Stimulated activated CD4-positive, alpha-beta T cell treated with anti-CD3 and anti-CD28 coated beads, Interleukin-1b, Interleukin-23, amount 100 ng/mL, for 24 hours (primary cell): ENCODE measurements around the gene FANCC.

Experiments used
- DNase-seq, 4 experiments: peaks; one replicate each; pipeline ENCODE4 v3.0.0-alpha.2; 2020; ENCODE audit warnings: low read depth in 4 of 4, low spot score in 1 of 4

The FANCC gene, protein sequence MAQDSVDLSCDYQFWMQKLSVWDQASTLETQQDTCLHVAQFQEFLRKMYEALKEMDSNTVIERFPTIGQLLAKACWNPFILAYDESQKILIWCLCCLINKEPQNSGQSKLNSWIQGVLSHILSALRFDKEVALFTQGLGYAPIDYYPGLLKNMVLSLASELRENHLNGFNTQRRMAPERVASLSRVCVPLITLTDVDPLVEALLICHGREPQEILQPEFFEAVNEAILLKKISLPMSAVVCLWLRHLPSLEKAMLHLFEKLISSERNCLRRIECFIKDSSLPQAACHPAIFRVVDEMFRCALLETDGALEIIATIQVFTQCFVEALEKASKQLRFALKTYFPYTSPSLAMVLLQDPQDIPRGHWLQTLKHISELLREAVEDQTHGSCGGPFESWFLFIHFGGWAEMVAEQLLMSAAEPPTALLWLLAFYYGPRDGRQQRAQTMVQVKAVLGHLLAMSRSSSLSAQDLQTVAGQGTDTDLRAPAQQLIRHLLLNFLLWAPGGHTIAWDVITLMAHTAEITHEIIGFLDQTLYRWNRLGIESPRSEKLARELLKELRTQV

DNA sequence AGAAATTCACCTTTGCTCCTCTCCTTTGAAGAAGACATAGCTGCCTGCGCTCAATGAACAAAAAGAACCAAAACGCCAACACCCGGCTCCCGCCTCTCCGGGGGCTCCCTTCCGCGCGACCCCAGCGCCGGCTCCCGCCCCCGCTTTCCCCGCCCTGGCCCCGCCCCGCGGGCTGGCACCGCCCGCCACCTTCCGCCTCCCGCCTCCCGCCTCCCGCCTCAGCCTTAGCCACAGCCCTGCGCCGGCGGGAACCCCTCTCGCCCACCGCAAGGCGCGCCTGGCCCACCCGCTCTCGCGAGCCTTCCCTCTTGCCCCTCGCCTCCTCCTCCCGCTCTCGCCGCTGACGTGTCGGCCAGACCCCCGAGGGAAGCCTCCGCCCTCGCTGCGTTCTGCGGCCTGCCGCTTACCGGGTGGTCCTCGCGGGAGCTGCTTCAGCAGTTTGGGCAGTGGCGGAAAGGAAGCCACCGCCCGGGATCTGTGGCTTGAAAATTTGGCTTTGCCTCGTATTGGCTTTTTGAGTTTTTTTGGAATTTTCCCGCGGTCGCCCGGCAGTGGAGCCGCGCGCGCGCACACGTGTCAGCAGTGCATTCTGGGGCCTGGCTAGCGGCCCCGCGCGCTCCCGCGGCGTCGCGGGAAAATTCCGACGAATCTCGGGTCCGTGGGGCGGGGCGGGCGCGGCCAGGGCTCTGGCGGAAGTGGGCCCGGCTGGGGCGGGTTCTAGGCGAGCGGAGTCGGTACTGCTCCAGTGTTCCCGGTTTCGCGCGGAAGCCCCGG is at the start of gene FANCC:
Gene FANCC, minus strand, starts transcription at position 591 of the 774 bp plus-strand sequence. CDS start 68,418 bp downstream, outside the sequence.
- DNase-seq, result peak; percentile 71 to 87 (median 79)

DNA sequence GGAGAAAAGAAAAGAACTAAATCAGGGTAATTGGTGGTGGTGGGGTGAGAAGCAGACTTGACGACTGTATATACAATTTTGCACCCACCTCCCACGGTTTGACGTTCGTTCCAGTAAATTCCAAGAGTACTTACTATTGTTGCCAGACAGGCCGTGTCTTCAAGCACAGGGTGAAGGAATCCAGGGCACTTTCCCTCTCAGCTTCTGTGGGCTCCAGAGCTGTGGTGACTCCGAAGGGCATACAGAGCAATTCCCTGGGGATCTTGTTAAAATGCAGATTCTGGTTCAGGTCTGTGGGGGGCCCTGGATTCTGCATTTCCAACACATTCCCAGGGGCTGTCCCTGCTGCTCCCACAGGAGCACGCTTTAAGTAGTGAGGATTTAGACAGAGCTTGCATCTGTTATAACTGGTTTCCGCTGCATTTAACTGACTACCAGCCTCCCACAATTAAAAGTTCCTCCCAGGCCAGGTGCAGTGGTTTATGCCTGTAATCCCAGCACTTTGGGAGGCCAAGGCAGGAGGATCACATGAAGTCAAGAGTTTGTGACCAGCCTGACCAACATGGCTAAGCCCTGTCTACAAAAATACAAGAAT is 49.3 kb upstream of the FANCC start:
- no peak for DNase-seq

DNA sequence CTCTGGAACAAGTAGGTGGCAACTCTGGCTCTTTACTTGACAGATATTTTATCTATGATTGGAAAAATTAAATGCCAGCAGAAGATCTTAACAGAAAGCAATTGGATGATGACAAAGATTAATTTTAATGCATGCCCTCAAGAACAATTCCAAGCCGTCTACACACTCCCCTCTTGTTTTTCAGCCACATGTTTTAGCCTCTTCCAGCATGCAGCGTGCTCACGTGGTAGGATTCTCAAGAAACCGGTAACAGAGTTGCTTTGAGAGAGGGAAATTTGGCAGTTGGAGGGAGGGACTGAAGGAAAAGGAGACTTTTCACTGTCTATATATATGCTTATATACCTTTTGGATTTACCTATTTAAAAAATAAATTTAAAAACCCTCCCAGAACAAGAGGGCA is 48.3 kb upstream of the FANCC start:
- DNase-seq, result no peak

DNA sequence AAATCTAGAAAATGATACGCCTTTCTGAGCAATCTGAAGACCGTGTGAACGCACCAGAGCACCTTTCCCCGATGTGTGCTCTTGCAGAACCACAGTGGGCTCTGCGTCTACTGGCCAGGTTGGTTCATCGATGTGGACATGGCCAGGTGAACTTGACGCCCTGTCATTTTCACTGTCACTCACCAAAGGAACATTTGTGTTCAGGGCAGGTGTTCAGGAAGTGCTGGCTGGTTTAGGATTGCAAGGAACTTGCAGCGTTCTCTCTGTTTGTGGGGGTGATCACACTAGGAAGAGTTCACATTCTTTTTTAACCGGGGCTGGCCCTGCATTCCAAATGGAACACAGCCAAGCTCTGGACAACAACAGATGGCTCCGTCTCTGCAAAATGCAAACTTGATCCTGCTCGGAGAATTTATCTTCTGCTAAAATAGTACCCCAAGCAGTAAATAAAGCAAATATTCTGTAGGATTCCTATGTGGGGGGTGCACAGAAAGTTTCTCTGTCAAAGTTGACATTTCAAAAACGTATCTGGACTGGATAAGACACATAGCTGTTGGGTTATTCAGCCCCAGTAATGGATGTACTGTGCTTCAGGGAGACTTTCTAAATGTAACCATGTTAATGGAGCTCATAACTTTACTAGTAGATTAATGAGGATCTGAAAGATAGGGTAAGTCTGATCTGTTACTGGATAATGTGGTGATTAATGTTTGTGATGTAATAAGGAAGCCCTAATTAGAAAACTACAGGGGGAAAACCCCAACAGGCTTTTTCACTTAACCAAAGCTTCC is 45.7 kb upstream of the FANCC start:
- DNase-seq, result no peak

DNA sequence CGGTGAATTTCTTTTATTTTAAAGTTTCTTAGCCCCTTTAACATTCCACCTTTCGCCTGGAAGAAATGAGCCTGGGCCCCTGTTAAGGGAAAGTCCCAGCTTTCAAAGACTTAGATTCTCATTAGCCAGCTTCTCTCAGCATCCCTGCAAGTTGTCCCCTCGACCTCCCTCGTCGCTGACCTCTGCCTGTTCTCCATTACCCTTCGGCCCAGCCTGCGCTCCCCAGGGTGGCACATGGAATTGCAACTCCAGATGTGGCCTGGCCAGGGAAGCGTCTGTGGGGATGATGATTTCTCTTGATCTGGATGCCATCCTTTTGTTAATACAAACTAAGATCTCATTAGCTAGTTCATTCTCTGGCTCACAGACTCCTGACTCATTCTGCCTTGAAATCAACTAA is 43.4 kb upstream of the FANCC start:
- DNase-seq, result no peak

DNA sequence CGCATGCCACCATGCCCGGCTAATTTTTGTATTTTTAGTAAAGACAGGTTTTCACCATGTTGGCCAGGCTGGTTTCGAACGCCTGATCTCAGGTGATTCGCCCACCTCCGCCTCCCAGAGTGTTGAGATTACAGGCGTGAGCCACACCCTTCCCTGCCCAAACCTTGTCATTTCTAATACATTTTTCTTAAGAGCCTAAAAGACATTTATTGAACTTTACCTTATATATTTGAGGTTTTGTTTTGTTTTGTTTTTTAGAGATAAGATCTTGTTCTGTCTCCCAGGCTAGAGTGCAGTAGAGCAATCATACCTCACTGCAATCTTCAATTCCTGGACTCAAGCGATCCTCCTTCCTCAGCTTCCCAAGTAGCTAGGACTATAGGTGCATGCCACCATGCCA is 39.8 kb upstream of the FANCC start:
- no peak for DNase-seq

DNA sequence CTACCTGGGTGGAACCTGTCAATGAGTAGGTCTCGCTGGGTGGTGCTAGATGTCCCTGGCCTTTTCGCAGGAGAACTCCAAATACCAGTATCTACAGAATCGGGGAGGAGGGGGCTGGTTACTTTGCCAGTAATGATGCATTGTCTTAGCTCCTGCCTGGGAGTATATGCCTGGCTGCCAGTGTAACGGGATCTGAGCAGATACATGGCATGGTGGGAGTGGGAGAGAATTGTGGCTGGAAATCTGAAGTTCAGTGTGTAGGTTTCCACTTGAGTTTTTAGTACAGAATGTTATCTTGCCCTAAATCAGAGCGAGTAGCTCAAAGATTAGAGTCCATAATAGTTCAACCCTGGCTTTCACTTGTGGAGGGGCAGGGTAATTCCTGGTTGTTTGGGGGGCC is 38.0 kb upstream of the FANCC start:
- no peak for DNase-seq

DNA sequence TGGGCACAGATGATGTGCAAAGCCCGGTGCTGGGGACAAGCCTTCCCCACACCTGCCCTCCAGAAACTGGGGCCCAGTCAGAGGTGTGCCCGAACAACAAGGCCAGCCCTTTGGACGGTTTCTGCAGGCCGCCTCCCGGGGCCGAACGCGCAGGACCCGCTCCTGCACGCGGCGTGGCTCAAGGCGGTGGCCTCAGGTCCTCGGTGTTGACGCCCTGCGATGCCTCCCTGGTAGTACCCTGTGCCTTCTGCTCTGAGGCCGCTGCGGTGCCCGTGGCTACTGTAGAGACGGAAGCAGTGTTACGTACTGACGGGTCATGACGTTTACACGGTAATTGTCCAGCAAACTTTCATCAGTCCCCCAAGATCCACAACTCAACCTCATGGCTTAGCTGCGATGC is 33.5 kb upstream of the FANCC start:
- DNase-seq, result no peak

DNA sequence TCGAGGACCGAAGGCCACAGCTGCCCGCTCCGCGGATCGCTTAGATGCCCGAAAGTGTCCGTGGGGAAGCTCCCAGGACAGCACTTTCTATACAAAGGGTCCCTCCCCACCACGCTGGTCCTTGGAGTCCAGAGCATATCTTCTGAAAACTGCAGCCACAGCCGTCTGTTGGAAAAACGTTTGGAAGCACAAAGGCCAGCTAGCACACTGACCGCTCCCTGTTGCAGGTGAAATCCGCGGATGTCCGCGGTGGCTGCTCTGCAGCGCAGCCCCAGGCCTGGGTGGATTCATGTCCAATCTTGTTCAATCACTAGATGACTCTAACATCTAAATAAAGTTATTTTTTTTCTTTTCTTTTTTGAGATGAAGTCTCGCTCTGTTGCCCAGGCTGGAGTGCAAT is 32.8 kb upstream of the FANCC start:
- DNase-seq, result no peak

DNA sequence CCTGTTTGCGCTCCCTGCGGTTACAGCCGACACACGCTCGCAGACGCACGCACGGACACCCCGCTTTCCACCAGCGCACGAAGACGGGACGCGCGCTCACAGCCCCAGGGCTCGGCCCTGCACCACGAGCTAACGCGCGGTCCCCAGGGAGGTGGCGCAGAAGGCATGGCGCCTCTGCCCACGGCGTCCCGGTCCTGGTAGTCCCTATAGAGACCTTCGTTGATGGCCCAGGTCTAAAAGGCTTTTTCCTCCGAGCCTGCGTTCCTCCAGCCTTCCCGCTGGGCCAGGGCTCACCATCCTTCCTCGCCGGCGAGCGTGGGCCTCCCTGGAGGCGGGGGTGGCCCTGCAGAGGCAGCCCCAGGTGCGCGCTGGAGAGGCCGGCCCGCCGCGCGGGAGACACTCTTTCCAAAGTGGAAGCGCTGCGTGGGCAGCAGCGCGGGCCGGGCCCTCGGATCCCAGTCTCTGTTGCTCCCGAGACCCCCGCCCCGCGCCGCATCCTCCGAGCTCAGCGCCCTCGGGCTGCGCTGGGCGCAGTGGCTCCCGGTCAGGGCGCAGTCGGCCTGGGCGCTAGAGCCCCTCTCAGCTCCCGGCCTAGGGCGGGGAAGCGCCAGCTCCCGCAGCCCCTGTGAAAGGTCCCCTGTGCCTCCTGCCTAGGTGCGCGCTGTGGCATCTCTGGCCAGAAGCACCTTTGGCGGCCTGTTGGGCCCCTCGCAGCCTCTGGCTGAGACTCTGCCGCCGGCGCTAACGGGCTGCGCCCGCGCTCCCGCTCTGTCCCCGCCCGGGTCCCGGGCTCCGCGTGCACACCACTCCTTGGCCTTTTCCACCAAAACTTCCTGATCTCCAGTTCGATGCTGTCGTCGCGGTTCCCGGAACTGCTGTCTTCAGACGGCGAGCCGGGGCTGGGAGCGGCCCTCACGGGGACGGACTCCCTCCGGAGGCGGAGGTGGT is 31.9 kb upstream of the FANCC start:
- no peak for DNase-seq

DNA sequence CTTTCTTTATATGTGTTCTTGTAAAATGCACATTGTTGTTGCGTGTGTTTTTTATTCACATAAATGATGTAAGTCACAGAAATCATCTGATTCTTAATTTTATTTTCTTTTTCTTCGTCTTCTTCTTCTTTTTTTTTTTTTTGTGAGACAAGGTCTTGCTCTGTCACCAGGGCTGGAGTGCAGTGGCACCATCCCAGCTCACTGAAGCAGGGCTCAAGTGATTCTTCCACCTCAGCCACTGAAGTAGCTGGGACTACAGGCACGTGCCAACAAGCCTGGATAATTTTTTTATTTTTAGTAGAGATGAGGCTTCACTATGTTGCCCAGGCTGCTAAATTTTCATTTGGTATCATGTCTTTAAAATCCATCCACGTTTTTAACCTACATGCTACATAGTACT is 28.5 kb upstream of the FANCC start:
- DNase-seq, result no peak

DNA sequence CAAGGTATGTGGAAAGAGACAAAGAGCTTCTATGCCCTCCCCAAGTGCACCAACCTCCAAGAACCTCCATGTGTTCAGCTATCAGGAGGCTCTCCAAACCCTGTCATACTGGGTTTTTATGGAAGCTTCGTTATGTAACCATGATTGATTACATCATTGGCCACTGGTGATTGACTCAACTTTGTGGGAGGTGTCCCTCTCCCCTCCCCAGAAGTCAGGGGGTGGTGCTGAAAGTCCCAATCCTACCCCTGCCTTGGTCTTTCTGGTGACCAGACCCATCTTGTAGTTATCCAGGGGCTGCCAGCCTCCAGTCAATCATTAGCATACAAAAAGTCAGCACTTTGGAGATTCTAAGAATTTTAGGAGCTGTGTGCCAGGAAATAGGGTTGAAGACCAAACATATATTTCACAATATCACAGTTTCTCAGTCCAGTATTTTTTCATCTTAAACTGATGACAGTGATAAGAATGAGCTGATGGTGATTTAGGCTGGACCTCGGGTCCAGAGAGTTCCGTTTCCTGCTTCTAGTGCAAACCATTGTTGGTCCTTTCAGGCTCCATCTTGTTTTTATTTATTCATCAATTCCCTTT is 27.3 kb upstream of the FANCC start:
- no peak for DNase-seq

DNA sequence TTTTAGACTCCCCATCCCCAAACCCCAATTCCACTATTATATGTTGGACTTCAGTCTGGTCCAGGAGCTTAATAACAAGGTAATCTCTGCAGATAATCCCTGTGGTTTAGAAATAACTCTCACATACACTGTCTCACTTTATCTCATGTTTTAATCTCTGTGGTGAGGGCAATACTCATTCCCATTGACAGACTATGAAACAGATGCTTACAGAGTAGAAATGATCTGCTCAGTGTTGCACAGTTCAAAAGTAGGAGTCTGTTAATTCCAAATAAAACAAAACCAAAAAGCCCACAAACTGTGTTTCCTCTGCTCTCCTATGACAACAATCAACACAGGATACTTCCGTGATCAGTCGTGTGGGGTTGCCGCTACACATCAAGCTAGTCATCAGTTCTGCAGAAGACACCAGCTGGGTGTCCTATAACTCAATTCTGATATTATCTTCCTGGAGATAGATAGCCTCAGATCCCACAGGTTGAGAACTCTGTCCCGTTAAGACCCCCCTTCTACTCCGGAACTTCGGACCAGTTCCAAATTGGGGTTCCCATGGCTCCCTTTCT is 26.3 kb upstream of the FANCC start:
- DNase-seq, result no peak

DNA sequence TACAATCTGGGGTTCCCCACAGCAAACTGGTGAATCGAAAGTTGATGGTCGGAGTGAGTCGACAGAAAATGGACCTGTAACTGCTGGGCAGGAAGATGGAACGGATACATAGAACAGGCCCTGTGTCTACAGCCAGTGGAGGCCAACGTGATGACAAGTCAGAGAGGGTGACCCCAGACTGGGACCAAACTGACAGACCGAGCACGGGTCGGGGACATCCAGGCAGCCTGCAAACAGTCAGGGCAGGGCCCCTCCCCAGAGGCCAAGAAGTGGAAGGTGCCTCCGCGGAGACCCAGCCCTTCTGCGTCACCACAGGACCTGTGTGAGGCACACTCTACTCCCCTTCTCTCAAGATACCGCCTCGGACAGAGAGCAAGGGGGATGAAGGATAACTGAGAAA is 25.1 kb upstream of the FANCC start:
- DNase-seq, result no peak

DNA sequence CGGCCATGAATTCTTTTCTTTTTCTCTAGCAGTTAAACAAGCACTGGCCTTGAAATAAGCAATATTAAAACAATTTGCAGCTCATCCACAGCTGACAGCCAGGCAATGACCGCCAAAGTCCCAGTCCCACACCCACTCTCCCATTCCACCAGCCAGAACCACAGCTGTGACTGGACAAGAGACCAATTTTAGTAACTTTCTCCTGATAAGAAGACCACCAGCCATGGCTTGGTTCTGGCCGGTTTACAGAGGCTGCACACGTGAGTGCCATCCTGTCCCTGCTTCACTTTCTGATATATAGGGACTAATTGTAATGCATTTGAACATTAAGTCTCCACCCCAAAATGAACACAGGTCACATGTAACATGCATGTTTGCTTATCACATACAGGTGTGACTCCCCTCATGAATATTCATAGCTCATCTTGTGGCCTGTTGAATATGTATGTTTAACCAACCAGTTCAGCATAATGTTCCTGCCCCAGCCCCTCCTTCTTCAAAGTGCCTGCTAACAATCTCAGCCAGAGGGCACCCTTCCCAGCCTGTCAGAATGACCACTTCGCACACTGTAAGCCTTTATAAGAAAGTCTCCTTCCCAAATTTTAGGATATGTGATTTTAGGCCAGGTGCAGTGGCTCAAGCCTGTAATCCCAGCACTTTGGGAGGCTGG is 23.9 kb upstream of the FANCC start:
- DNase-seq, result no peak

DNA sequence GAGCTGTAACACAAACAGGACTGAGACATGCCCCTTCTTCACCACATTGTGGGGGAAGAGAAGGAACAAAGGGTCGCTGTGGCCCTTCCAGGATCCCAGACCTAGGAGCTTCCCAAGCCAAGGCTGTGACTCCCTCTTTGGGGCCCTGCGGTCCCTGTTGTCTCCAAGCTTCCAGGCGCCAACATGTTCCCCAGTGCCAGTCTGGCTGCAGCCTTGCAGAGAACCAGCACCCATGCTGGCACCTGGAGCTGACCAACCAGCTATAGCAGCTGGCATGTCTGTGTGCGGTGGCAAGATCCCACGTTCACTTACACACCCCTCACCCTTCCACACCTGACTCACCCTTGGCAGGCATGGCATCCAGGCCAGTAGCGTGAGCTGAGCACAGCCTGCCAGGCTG is 20.7 kb upstream of the FANCC start:
- DNase-seq, result no peak

DNA sequence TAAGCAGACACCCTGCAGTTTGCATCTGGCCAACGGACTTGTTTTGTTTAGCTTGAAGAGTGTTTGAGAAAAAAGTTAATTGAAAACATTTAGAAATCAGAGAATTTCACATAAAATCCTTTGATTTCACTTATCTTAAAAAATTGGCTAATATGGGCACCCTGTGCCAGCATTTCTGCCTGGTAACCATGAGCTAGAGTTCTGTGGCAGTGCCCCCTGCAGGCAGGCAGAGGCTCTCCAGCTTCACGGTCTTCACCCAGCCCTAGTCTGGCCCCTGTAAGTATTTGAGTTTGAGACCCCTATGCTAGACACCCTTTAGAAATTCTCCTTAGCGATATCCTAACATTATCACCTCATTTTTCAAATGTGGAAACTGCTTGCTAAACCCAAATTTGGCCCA is 18.8 kb upstream of the FANCC start:
- peak in 1 of 4 experiments; percentile 20 for DNase-seq

DNA sequence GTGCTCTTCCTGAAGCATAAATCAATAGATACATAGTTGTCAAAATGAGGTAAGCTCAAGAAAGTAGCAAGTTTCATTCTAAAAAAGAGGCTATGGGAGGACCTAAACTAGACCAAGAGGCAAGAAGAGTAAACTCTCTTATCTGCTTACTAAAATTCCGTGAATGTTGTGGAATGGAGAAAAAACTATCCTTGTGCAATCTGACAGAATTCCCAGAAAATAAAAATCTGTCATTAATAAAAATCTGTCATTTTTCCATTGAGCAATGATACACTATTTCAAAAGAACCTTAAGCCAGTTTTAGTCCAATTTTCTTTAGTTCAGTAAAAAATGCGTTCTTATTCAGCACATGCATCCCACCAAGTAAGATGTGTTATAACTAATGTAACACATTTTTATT is 15.9 kb upstream of the FANCC start:
- DNase-seq, result no peak

DNA sequence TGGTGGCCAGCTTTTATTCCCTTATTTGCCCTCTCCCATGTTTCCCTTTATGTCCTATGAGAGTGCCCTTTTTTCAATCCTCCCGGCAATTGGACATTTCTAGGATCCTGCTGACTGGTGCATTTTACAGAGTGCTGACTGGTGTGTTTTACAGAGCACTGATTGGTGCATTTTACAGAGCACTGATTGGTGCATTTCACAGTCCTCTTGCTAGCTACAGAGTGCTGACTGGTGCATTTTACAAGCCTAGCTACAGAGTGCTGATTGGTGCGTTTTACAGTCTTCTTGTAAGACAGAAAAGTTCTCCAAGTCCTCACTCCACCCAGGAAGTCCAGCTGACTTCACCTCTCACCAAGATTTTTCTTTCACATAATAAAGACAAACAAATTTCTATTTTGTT is 15.4 kb upstream of the FANCC start:
- no peak for DNase-seq
